Spleen (tissue), 7 donors: ENCODE measurements around the gene ENTPD8.

ENCODE experiments used
- CTCF ChIP-seq, 11 experiments: fragments of 200-600 bp in 7 of 11; fragments of 450-650 bp in 4 of 11; sonication (generic) in 4 of 11; IDR thresholded peaks in 8 of 11; conservative IDR thresholded peaks in 3 of 11; 1 replicate in 7 of 11; 2 replicates in 4 of 11; pipeline versions ENCODE4 v1.4.0 to v1.8.0; 2016 to 2021; ENCODE audit warnings: antibody characterized with exemption in 11 of 11, inconsistent platforms in 4 of 11, mild to moderate bottlenecking in 1 of 11
- POLR2A ChIP-seq, 3 donors: fragments of 450-650 bp; IDR thresholded peaks; one replicate each; pipeline ENCODE4 v1.5.1; 2017; ENCODE audit warnings: antibody characterized with exemption in 3 of 3, mild to moderate bottlenecking in 1 of 3
- donor health status: DM: no; HTN: no; CAD: no; lungs with moderate emphysema.
- donor health status: DM: no; HTN: no; CAD: no.
- donor health status: DM: no; HTN: no; CAD: no.

GRCh38 chr9:137402746-137403145, 38.4 kb downstream of the ENTPD8 start:
- no peak for TF ChIP-seq CTCF (IDR thresholded peaks at IDR 0.05 in 8 of 11, conservative IDR thresholded peaks at IDR 0.05 in 3 of 11)
- no peak for TF ChIP-seq POLR2A (IDR thresholded peaks at IDR 0.05)
